CD4-positive, alpha-beta T cell treated with Interleukin-15 for 4 hours (primary cell): ENCODE measurements around the gene DDX24.

Experiments used
- DNase-seq: peaks from one replicate; pipeline ENCODE4 v3.0.0-alpha.2; 2020; ENCODE audit warnings: low spot score

DDX24 gene

DNA sequence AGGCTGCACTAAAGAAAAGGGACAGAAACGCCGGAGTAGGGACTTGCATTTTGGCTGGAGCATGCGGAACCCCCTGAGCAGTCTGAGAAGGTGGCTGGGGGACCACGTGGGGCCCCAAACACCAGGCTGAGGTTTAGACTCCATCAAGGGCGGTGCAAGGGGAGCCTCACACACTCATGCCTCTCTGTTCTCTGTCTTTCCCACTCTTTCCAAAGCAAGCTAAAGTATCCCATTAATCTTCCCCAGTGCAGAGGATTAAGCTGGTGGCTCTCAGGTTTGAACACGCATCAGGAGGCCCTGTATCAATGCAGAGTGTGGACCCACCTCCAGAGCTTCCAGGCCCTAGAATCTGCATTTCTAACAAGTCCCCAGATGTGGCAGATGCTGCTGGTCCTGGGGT is 70.4 kb downstream of the DDX24 start:
- DNase-seq, result no peak

DNA sequence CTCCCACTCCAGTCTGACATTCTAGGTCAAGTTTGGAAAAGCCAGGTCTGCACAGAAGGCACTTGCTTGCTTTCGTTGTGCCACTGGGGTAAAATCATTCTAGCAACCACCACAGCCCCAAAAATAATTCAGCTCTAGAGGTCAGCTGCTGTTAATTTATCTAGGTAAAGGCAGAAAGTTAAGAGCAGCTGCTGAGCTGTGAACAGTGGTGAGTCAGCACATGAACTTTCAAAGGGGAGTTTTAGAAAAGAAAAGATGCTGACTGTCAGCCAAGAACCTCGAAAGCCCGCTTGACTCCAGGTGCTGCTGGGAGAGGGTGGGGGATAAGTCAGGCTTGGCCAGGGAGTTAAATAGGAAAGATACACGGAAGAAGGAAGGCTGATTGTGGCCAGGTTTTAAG is 71.2 kb downstream of the DDX24 start:
- no peak for DNase-seq

DNA sequence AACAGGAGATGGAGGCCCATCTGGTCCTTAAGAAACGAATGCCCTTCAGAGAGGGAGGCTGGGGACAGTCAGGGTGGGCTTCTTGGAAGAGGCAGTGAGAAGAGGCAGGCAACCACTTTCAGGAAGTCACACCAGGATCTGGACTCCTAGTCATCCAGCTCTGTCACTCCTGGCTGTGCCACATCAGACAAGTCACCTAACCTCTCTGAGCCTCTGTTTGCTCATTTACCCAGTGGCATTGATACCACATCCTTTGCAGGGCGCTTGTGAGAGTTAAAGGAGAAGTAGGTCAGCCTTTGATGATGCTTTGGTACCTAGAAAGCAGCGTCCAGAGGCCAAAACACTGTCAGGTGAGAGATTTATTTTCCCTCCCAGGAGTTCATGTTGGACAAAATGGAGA is 72.8 kb downstream of the DDX24 start:
- DNase-seq, result peak; percentile 11

DNA sequence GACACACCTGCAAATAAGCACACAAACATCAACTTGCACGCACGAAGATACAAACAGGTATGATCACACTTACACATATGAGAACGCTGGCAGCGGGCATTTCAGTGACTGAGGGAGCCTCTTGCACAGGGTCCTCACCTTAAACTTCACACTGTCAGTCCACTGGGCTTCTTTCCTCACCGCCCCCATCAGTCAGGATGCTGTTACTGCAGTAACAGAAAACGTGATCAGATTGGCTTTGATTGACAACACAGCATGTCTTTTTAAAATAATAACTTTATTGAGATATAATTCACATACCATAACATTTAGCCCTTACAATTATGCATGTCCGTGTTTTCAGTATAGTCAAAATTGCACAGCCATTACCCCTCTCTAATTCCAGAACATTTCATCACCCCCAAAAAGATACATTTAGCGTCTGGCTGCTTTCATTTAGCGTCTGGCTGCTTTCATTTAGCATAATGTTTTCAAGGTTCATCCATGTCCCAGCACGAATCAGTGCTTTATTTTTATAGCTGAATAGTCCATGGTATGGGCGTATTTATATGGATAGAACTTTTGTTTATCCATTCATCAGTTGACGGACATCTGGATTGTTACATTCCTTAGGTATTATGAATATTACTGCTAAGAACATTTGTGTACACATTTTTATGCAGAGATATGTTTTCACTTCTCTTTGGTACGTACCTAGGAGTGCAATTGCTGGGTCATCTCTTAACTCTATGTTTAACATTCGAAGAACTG is 75.5 kb downstream of the DDX24 start:
- peak; percentile 23 for DNase-seq

DNA sequence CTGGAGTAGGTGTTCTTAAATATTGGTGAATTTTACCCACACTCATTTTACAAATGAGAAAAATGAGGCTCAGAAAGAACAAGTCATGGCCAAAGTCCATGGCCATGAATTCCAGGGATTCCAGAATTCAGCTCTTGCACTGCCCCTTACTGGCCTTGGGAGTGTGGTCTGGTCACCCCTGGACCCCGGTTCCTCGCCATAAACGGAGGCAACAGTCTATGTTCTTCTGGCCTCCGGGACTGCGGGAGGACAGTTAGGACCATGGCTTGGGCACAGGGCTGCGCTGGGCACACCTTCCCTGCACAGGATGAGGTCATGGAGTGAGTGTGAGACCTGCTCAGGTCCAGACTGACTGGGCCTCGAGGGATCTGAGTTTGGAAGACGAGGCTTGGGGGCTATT is 77.0 kb downstream of the DDX24 start:
- DNase-seq, result no peak

DNA sequence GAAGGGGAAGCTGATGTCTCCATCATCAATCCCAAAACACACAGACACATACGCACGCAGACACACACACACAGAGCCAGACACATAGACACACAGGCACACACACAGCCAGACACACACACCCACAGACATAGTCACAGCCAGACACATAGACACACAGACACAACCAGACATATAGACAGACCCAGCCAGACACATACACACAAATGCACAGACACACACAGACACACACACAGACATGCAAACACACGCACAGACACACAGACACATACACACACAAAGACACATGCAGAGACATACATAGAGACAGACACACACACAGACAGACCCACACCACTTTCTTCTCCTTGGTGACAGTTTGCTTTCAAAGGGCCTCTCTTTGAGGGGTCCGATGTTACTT is 77.6 kb downstream of the DDX24 start:
- no peak for DNase-seq

DNA sequence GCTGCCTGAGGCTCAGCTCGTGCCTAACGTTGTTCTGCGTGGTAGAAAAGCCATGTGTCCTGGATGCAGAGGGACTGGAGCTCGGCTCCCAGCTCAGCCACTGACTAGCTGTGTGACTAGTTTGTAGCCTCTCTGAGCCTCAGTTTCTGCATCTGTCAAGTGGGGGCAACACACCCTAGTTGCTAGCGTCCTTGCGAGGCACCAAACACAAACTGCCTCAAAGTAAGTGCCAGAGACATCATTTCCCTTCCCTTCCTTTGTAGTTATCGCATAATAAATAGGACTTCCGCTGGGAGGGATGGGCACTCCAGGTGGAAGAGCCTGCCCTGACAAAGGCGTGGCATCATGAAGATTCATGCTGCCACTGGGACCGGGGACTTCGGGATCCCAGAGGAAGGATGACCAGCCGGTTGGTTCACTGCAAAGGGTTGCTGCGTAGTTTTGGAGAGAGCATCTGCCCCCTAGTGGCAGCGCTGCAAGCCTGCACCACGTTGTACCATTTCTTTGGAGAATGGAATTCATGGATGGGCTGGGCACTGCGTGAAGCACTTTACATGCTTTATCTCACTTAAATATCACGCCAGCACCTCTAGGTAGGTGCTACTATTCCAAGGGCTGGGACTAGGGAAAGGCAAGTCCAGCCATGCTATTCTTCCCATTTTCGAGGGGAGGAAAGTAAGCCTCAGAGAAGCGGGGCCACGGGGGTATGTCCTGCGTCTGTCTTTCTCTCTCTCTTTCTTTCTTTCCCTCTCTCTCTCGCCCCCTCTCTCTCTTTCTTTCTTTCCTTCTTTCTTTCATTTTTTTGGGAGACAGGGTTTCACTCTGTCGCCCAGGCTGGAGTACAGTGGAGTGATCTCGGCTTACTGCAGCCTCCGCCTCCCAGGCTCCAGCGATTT is 79.3 kb downstream of the DDX24 start:
- DNase-seq, result peak; percentile 62

DNA sequence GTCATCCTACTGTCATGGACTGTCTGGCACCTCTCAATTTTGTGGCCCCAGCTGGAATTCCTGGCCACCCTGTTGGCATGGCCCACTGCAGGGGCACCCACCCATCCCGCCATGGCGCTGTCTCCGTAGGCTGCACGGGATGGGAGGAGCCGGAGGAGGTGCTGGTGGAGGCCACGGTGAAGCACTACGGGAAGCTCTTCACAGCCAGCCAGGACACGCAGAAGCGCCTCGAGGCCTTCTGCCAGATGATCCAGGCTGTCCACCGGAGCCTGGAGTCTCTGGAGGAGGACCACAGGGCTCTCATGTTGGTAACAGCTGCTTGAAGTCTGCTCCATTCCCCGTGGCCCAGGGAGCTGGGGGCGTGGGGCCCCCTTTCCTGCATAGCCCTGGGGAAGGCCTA is 80.0 kb downstream of the DDX24 start:
- DNase-seq, result no peak

DNA sequence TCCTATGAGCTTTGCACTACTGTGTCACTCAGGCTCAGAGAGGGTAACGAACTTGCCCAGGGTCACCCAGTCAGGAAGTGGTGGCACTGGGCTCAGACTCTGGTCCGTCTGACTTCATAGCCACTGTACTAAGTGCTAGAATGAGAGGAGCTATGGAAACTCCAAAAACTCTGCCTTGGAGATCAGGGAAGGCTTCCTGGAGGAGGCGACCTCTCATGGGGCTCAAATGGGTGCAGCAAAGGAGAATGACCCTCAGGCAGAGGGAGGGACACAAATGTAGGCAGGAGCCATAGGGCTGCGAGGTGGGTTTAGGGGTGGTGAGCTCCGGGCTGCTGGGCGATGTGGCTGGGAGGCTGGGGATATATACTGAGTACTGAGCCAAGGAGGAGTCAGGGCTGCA is 80.7 kb downstream of the DDX24 start:
- DNase-seq, result no peak

DNA sequence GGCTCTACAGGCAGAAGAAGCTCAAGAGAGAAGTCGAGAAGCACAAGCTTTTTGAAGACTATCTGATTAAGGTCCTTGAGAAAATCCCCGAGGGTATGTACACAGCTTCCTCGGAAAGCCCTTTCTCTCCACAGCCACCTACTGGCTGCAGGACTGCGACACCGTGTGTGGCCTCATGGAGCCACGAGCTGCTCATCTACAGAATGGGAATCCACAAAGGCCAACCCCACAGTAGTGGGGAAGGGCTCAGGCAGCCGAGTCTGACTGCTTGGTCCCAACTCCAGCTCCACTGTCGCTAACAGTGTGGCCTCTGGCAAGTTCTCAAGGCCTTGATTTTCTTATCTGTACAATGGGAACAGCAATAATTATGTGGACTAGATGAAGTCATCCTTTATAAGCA is 81.4 kb downstream of the DDX24 start:
- DNase-seq, result no peak

DNA sequence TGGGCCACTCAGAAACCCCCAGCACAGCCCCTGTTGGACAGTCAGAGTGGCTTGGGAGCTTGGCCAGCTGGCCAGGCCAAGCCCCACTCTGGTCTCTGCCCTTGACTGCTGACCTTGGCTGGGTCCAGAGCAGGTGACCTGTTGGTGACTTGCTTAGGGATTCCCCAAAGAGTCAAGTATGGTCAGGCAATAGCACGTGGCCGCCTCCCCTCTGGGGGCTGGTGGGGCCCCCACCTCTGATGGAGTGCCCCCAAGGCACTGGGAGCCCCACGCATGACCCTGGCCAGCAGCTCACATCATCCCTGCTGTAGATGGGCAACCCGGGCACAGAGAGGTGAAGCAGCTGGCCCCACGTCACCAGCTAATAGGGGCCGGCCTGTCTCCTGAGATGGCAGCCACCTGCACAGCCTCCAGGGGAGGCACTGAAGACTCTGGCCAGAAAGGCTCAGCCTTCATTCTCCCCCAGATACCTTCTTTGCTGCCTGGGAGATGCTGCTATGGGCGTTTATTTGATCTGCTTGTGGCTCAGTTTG is 82.1 kb downstream of the DDX24 start:
- no peak for DNase-seq
